A549 (cell line): ENCODE measurements around the gene TASP1. TPM values are rescaled to one million over a fixed set of nuclear protein-coding genes. Genes with fewer than 3 reads are reported as not detected.

Source experiments
- ATAC-seq, 2 experiments: fragments of 200-7000 bp in 1 of 2; fragments of >200 bp in 1 of 2; cut with Nextera tagmentation in 1 of 2; cut with Tn5 transposase in 1 of 2; 3 replicates each; pipeline versions ENCODE4 v1.8.0 to v1.9.1; 2018 to 2020; ENCODE audit warnings: mild to moderate bottlenecking in 1 of 2, moderate library complexity in 1 of 2
- CTCF ChIA-PET: fragments of 300-600 bp; sonication (Branson Sonifier 250); formaldehyde crosslinking; extraction: SDS; loops from one replicate; lab custom pipeline; 2021; ENCODE audit warnings: antibody characterized with exemption, inconsistent platforms; lab: Yijun Ruan, JAX
- POLR2A ChIA-PET: fragments of 350-600 bp; formaldehyde crosslinking; extraction: SDS; loops from one replicate; lab custom pipeline; 2021; ENCODE audit warnings: antibody characterized with exemption, inconsistent platforms; lab: Yijun Ruan, JAX
- DNase-seq, 2 experiments: peaks; one replicate each; pipeline versions ENCODE4 v3.0.0 to v3.0.0-alpha.2; 2011 to 2016; ENCODE audit warnings: low read depth in 1 of 2, low spot score in 1 of 2
- FAIRE-seq: peaks from 2 replicates; lab custom pipeline; 2011; peaks lifted over from hg19 to GRCh38; lab: Jason Lieb, UNC
- H3K27ac ChIP-seq, 2 experiments: fragments of >200 bp; sonication (Bioruptor Twin); formaldehyde crosslinking; 3 replicates each; pipeline ENCODE4 v1.5.1; 2016 to 2017
- H3K4me1 ChIP-seq: fragments of >200 bp; sonication (Bioruptor Twin); formaldehyde crosslinking; 3 replicates; pipeline ENCODE4 v1.6.1; 2016
- H3K4me2 ChIP-seq: fragments of >200 bp; sonication (Bioruptor Twin); formaldehyde crosslinking; 3 replicates; pipeline ENCODE4 v1.6.1; 2016
- H3K4me3 ChIP-seq: fragments of >200 bp; sonication (Bioruptor Twin); formaldehyde crosslinking; 3 replicates; pipeline ENCODE4 v1.5.1; 2016
- H3K9me3 ChIP-seq: fragments of >200 bp; sonication (Bioruptor Twin); formaldehyde crosslinking; 3 replicates; pipeline ENCODE4 v1.6.1; 2016
- ATOH8 ChIP-seq: fragments of 250-450 bp; sonication (Bioruptor Pico); IDR thresholded peaks from 2 replicates; pipeline ENCODE4 v1.5.0; 2020; ENCODE audit warnings: low read depth, mild to moderate bottlenecking, moderate library complexity
- CBX2 ChIP-seq: fragments of 200-600 bp; sonication (generic); IDR thresholded peaks from 2 replicates; pipeline ENCODE4 v1.6.1; 2016; ENCODE audit warnings: low read depth, mild to moderate bottlenecking, borderline replicate concordance
- CBX8 ChIP-seq: fragments of 200-600 bp; sonication (generic); IDR thresholded peaks from 2 replicates; pipeline ENCODE4 v1.6.1; 2016
- FOSB ChIP-seq: fragments of 250-450 bp; sonication (Bioruptor Pico); IDR thresholded peaks from 2 replicates; pipeline ENCODE4 v1.5.0; 2020; ENCODE audit warnings: mild to moderate bottlenecking, moderate library complexity
- FOXS1 ChIP-seq: fragments of 250-450 bp; sonication (Bioruptor Pico); IDR thresholded peaks from 2 replicates; pipeline ENCODE4 v1.5.0; 2020; ENCODE audit warnings: mild to moderate bottlenecking, moderate library complexity
- GATA3 ChIP-seq: IDR thresholded peaks from 2 replicates; pipeline ENCODE4 v1.6.1; 2012; ENCODE audit warnings: borderline replicate concordance
- HDAC2 ChIP-seq: fragments of 200-600 bp; sonication (generic); IDR thresholded peaks from 2 replicates; pipeline ENCODE4 v1.6.1; 2016
- HEYL ChIP-seq: fragments of 250-450 bp; sonication (Bioruptor Pico); IDR thresholded peaks from 2 replicates; pipeline ENCODE4 v1.8.0; 2021; ENCODE audit warnings: mild to moderate bottlenecking, moderate library complexity
- JUNB ChIP-seq: fragments of >200 bp; sonication (Bioruptor Twin); formaldehyde crosslinking; IDR thresholded peaks from 2 replicates; pipeline ENCODE4 v1.6.1; 2016
- KDM5A ChIP-seq: fragments of 200-600 bp; sonication (generic); IDR thresholded peaks from 2 replicates; pipeline ENCODE4 v1.6.1; 2016; ENCODE audit warnings: antibody characterized with exemption, mild to moderate bottlenecking
- REST ChIP-seq: fragments of 200-600 bp; sonication (generic); IDR thresholded peaks from 2 replicates; pipeline ENCODE4 v1.6.1; 2016; ENCODE audit warnings: antibody characterized with exemption, mild to moderate bottlenecking, moderate library complexity
- RFX5 ChIP-seq: fragments of 450-650 bp; IDR thresholded peaks from 2 replicates; pipeline ENCODE4 v1.7.1; 2014; ENCODE audit warnings: antibody characterized with exemption, mild to moderate bottlenecking, moderate library complexity
- SREBF2 ChIP-seq: fragments of 450-650 bp; IDR thresholded peaks from 2 replicates; pipeline ENCODE4 v1.6.1; 2014; ENCODE audit warnings: mild to moderate bottlenecking, moderate library complexity
- TFCP2L1 ChIP-seq: fragments of 250-450 bp; sonication (Bioruptor Pico); IDR thresholded peaks from 2 replicates; pipeline ENCODE4 v1.5.0; 2021; ENCODE audit warnings: mild to moderate bottlenecking
- TP53 ChIP-seq: fragments of 250-450 bp; sonication (Bioruptor Pico); IDR thresholded peaks from 2 replicates; pipeline ENCODE4 v1.5.0; 2021; ENCODE audit warnings: mild to moderate bottlenecking, moderate library complexity
- ZC3H11A ChIP-seq: fragments of 450-650 bp; IDR thresholded peaks from 2 replicates; pipeline ENCODE4 v1.6.1; 2014; ENCODE audit warnings: antibody characterized with exemption, mild to moderate bottlenecking
- ZNF302 ChIP-seq: fragments of 250-450 bp; sonication (Bioruptor Pico); IDR thresholded peaks from 2 replicates; pipeline ENCODE4 v1.9.0; 2021; ENCODE audit warnings: inconsistent platforms, mild to moderate bottlenecking, moderate library complexity
- ZSCAN20 ChIP-seq: fragments of 250-450 bp; sonication (Bioruptor Pico); IDR thresholded peaks from 2 replicates; pipeline ENCODE4 v1.8.0; 2022; ENCODE audit warnings: mild to moderate bottlenecking, moderate library complexity
- WGBS: methylation state at CpG from one replicate; pipeline ENCODE4 v1.1.6; 2017; ENCODE audit errors: missing lambda C conversion rate; 5-methylcytosine and 5-hydroxymethylcytosine counted together
- polyA plus RNA-seq, 4 experiments: library from polyadenylated mRNA; depleted of rRNA in 3 of 4; stranded (reverse); fragments of >200 nt; fragmentation: RNase III in 1 of 4; extraction: RNeasy Plus Mini Kit Qiagen cat#74134 plus additional on column Dnase treatment in 1 of 4; gene quantifications; 2 replicates in 3 of 4; 3 replicates in 1 of 4; pipeline ENCODE4 v1.2.3, GENCODE V29; 2011 to 2017
- TF ChIP-seq, protein P1 (sequence below): fragments of 150-350 bp; IDR thresholded peaks from 2 replicates; pipeline ENCODE4 v1.6.1; 2014; ENCODE audit warnings: low read depth, mild to moderate bottlenecking, low read length
- TF ChIP-seq, protein P2 (sequence below): fragments of >200 bp; sonication (Bioruptor Twin); formaldehyde crosslinking; IDR thresholded peaks from 3 replicates; pipeline ENCODE4 v1.5.1; 2016

TASP1 gene
- polyA plus RNA-seq, 2 of the 4 experiments (the other 2 are of a cell fraction): 9.5 to 18.2 TPM

DNA sequence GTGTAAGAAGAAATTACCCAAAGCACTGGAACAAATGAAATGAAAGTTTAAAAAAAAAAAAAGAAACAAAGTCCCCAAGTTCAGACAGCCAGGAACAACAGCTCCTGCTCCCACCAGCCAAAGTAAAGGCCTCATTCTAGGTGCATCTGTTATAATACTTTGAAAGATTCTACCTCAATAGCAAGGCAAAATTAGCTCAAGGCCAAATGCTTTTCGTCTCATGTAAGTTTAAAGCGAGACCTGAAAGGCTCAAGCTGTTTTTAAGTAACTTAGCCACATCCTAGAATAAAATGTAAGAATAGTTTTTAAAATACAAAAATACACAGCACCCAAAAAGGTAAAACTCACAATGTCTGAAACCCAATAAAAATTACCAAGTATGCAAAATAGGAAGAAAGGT, 64.7 kb downstream of the TASP1 start:
- ChIA-PET CTCF (interaction anchor here (1.4 to 1.7 kb wide), 3 partner anchors 11 to 28 kb away, joined by 3 to 7 read pairs (median 6); no protein-coding TSS in a partner anchor), POLR2A (no interaction called here)
- no peak overlapping the region for H3K4me2 ChIP-seq
- WGBS: 93% methylated on average over 2 of the region's 2 CpGs
- H3K4me1 ChIP-seq: no peaks in the 10 kb centered on the region
- H3K27ac ChIP-seq: no peak overlapping the region
- H3K4me3 ChIP-seq: no peak overlapping the region
- no peak for TF ChIP-seq TP53 (CRISPR knock-in tag)
- TF ChIP-seq GATA3: no peak
- no peak for TF ChIP-seq HDAC2
- no peak for TF ChIP-seq SREBF2
- TF ChIP-seq REST: no peak
- TF ChIP-seq CBX2: no peak
- TF ChIP-seq JUNB: no peak
- FAIRE-seq: no peak
- no peak for ATAC-seq
- DNase-seq: no peak
- H3K9me3 ChIP-seq: peaks cover 6% of the 10 kb centered on the region; the same call in 2 of the 3 replicates

GRCh38 chr20:13571662-13572061, 67.1 kb downstream of the TASP1 start:
- WGBS: 94% methylated on average over 2 of the region's 2 CpGs
- no peak for TF ChIP-seq ATOH8 (CRISPR knock-in tag)
- TF ChIP-seq FOXS1 (CRISPR knock-in tag): no peak
- TF ChIP-seq, protein P1, sequence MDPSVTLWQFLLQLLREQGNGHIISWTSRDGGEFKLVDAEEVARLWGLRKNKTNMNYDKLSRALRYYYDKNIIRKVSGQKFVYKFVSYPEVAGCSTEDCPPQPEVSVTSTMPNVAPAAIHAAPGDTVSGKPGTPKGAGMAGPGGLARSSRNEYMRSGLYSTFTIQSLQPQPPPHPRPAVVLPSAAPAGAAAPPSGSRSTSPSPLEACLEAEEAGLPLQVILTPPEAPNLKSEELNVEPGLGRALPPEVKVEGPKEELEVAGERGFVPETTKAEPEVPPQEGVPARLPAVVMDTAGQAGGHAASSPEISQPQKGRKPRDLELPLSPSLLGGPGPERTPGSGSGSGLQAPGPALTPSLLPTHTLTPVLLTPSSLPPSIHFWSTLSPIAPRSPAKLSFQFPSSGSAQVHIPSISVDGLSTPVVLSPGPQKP: no peak
- no peak for TF ChIP-seq REST
- TF ChIP-seq FOSB: no peak
- no peak for TF ChIP-seq CBX8
- TF ChIP-seq TP53 (CRISPR knock-in tag): no peak
- TF ChIP-seq HDAC2: no peak
- TF ChIP-seq KDM5A: no peak
- TF ChIP-seq ZC3H11A: no peak
- TF ChIP-seq ZNF302 (CRISPR knock-in tag): no peak
- no peak for TF ChIP-seq TFCP2L1 (CRISPR knock-in tag)
- no peak for TF ChIP-seq JUNB
- no peak for TF ChIP-seq ZSCAN20 (CRISPR knock-in tag)
- no peak for TF ChIP-seq RFX5
- TF ChIP-seq HEYL (CRISPR knock-in tag): no peak
- TF ChIP-seq, protein P2, sequence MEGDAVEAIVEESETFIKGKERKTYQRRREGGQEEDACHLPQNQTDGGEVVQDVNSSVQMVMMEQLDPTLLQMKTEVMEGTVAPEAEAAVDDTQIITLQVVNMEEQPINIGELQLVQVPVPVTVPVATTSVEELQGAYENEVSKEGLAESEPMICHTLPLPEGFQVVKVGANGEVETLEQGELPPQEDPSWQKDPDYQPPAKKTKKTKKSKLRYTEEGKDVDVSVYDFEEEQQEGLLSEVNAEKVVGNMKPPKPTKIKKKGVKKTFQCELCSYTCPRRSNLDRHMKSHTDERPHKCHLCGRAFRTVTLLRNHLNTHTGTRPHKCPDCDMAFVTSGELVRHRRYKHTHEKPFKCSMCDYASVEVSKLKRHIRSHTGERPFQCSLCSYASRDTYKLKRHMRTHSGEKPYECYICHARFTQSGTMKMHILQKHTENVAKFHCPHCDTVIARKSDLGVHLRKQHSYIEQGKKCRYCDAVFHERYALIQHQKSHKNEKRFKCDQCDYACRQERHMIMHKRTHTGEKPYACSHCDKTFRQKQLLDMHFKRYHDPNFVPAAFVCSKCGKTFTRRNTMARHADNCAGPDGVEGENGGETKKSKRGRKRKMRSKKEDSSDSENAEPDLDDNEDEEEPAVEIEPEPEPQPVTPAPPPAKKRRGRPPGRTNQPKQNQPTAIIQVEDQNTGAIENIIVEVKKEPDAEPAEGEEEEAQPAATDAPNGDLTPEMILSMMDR: no peak
- ATAC-seq (no peak), FAIRE-seq (no peak), DNase-seq (no peak)
- POLR2A ChIA-PET: no interaction called here
- H3K4me2 ChIP-seq: no peak overlapping the region
- H3K4me1 ChIP-seq: no peaks in the 10 kb centered on the region
- no peak overlapping the region for H3K27ac ChIP-seq
- no peak overlapping the region for H3K4me3 ChIP-seq
- peaks cover 6% of the 10 kb centered on the region; the same call in 2 of the 3 replicates for H3K9me3 ChIP-seq
- CTCF ChIA-PET: interaction anchor here (0.8 to 1.3 kb wide), 2 partner anchors 25 to 453 kb away, joined by 3 read pairs; no protein-coding TSS in a partner anchor
